ENCODE results near the gene CTSZ. TPM values are rescaled to one million over a fixed set of nuclear protein-coding genes. Genes with fewer than 3 reads are reported as not detected.

The CTSZ gene
- total RNA-seq, 1 donor from 2014 or later = 73.7 TPM

- FAIRE-seq (no peak), DNase-seq (ENCODE audit: low read depth) (no peak)
- Histone ChIP-seq H3K27me3 (ENCODE audit: control insufficient read depth, insufficient read depth, low read length) (no peaks in the 10 kb centered on the region), H3K4me3 (ENCODE audit: low read depth, low read length) (no peak overlapping the region), H3K36me3 (ENCODE audit: control insufficient read depth, insufficient read depth, low read length) (peaks cover 19% of the 10 kb centered on the region)
- TF ChIP-seq CTCF (IDR thresholded peaks at IDR 0.05; ENCODE audit: insufficient read depth, low read length, severe bottlenecking) = no peak
Measured at GRCh38 chr20:59025511-59025910, 18.5 kb upstream of the CTSZ start.

- no peak for TF ChIP-seq CTCF (IDR thresholded peaks at IDR 0.05; ENCODE audit: insufficient read depth, low read length, severe bottlenecking)
- no peak for DNase-seq (ENCODE audit: low read depth)
- Histone ChIP-seq H3K27me3 (ENCODE audit: control insufficient read depth, insufficient read depth, low read length) (no peaks in the 10 kb centered on the region), H3K4me3 (ENCODE audit: low read depth, low read length) (no peak overlapping the region), H3K36me3 (ENCODE audit: control insufficient read depth, insufficient read depth, low read length) (peaks cover 19% of the 10 kb centered on the region)
- no peak for FAIRE-seq
Measured at GRCh38 chr20:59025086-59025485, 18.0 kb upstream of the CTSZ start.

- H3K4me3 ChIP-seq (ENCODE audit: low read depth, low read length) = no peak overlapping the region
- DNase-seq (ENCODE audit: low read depth) (no peak), FAIRE-seq (no peak)
- TF ChIP-seq CTCF (IDR thresholded peaks at IDR 0.05; ENCODE audit: insufficient read depth, low read length, severe bottlenecking) = no peak
- H3K27me3 ChIP-seq (ENCODE audit: control insufficient read depth, insufficient read depth, low read length) = no peaks in the 10 kb centered on the region
- peaks cover 19% of the 10 kb centered on the region for H3K36me3 ChIP-seq (ENCODE audit: control insufficient read depth, insufficient read depth, low read length)
Measured at GRCh38 chr20:59024111-59024530, 17.1 kb upstream of the CTSZ start.

GRCh38 chr20:59023616-59024015 is 16.6 kb upstream of the CTSZ start:
- peaks cover 19% of the 10 kb centered on the region for H3K36me3 ChIP-seq (ENCODE audit: control insufficient read depth, insufficient read depth, low read length)
- FAIRE-seq (no peak), DNase-seq (ENCODE audit: low read depth) (no peak)
- no peak for TF ChIP-seq CTCF (IDR thresholded peaks at IDR 0.05; ENCODE audit: insufficient read depth, low read length, severe bottlenecking)
- no peaks in the 10 kb centered on the region for H3K27me3 ChIP-seq (ENCODE audit: control insufficient read depth, insufficient read depth, low read length)
- H3K4me3 ChIP-seq (ENCODE audit: low read depth, low read length) = no peak overlapping the region

- no peak for FAIRE-seq
- TF ChIP-seq CTCF (IDR thresholded peaks at IDR 0.05; ENCODE audit: insufficient read depth, low read length, severe bottlenecking) = no peak
- H3K36me3 ChIP-seq (ENCODE audit: control insufficient read depth, insufficient read depth, low read length) = peaks cover 18% of the 10 kb centered on the region
- H3K4me3 ChIP-seq (ENCODE audit: low read depth, low read length) = no peak overlapping the region
- no peak for DNase-seq (ENCODE audit: low read depth)
- H3K27me3 ChIP-seq (ENCODE audit: control insufficient read depth, insufficient read depth, low read length) = no peaks in the 10 kb centered on the region
Measured at GRCh38 chr20:59022754-59023153, 15.7 kb upstream of the CTSZ start.

- peak; percentile 72 for DNase-seq (ENCODE audit: low read depth)
- no peak for FAIRE-seq
- TF ChIP-seq CTCF (IDR thresholded peaks at IDR 0.05; ENCODE audit: insufficient read depth, low read length, severe bottlenecking) = no peak
- Histone ChIP-seq H3K27me3 (ENCODE audit: control insufficient read depth, insufficient read depth, low read length) (no peaks in the 10 kb centered on the region), H3K36me3 (ENCODE audit: control insufficient read depth, insufficient read depth, low read length) (peaks cover 15% of the 10 kb centered on the region), H3K4me3 (ENCODE audit: low read depth, low read length) (no peak overlapping the region)
Measured at GRCh38 chr20:59020938-59021551, 14.0 kb upstream of the CTSZ start.

All from bronchial epithelial cell (primary cell).